HCT116 (cell line): Measurements from ENCODE around the gene ADPGK.

Experiments
- CTCF ChIP-seq, 3 experiments: fragments of 200-600 bp in 1 of 3; sonication (generic) in 1 of 3; IDR thresholded peaks in 2 of 3; conservative IDR thresholded peaks in 1 of 3; 2 replicates each; pipeline ENCODE4 v1.5.1; 2012 to 2017; ENCODE audit warnings: low read depth in 2 of 3, low read length in 2 of 3, antibody characterized with exemption in 1 of 3, borderline replicate concordance in 1 of 3, control low read depth in 1 of 3, mild to moderate bottlenecking in 1 of 3, mixed read lengths in 1 of 3, mixed run types in 1 of 3, moderate library complexity in 1 of 3; ENCODE audit not compliant: insufficient read depth in 1 of 3
- EGR1 ChIP-seq: IDR thresholded peaks from 2 replicates; pipeline ENCODE4 v1.6.1; 2012; ENCODE audit warnings: low read depth
- EZH2 ChIP-seq: fragments of 200-600 bp; sonication (generic); IDR thresholded peaks from 2 replicates; pipeline ENCODE4 v1.6.1; 2017; ENCODE audit warnings: antibody characterized with exemption, mixed run types
- FOSL1 ChIP-seq: IDR thresholded peaks from 2 replicates; pipeline ENCODE4 v1.6.1; 2012; ENCODE audit warnings: low read depth
- POLR2A ChIP-seq: IDR thresholded peaks from 2 replicates; pipeline ENCODE4 v1.7.0; 2011; ENCODE audit warnings: borderline replicate concordance; ENCODE audit not compliant: insufficient read depth, insufficient read length; ENCODE audit errors: extremely low read depth
- SIN3A ChIP-seq: IDR thresholded peaks from 2 replicates; pipeline ENCODE4 v1.6.1; 2012; ENCODE audit warnings: low read depth
- SRF ChIP-seq: IDR thresholded peaks from 2 replicates; pipeline ENCODE4 v1.6.1; 2012; ENCODE audit warnings: low read depth
- YY1 ChIP-seq: IDR thresholded peaks from 2 replicates; pipeline ENCODE4 v1.6.1; 2011; ENCODE audit warnings: low read length, low read depth, moderate library complexity, mild to moderate bottlenecking; ENCODE audit not compliant: insufficient replicate concordance; ENCODE audit errors: extremely low read depth
- ZNF274 ChIP-seq: fragments of 200-500 bp; sonication (Bioruptor generic); IDR thresholded peaks from 2 replicates; pipeline ENCODE4 v1.6.1; 2014; ENCODE audit warnings: mild to moderate bottlenecking, low read depth, low read length, inconsistent platforms

GRCh38 chr15:72803006-72803405, 19.4 kb upstream of the ADPGK start:
- TF ChIP-seq SRF (no peak), POLR2A (no peak), CTCF (IDR thresholded peaks at IDR 0.05 in 2 of 3, conservative IDR thresholded peaks at IDR 0.05 in 1 of 3; ENCODE audit: borderline replicate concordance in 1 of 3, insufficient read depth in 1 of 3, low read depth in 2 of 3, low read length in 2 of 3) (no peak), SIN3A (no peak), FOSL1 (no peak), EGR1 (no peak), ZNF274 (no peak), YY1 (no peak), EZH2 (no peak)
